Tibial nerve (tissue), 3 donors: ENCODE results near the gene HADHB.

Experiments used
- POLR2A ChIP-seq, 2 donors: fragments of 450-650 bp; IDR thresholded peaks; one replicate each; pipeline ENCODE4 v1.6.1; 2017; ENCODE audit warnings: antibody characterized with exemption in 2 of 2, mild to moderate bottlenecking in 2 of 2, moderate library complexity in 2 of 2
- TF ChIP-seq, protein P1 (sequence below), 5 experiments: fragments of 200-600 bp in 3 of 5; fragments of 450-650 bp in 2 of 5; sonication (generic) in 3 of 5; IDR thresholded peaks; one replicate each; pipeline ENCODE4 v1.5.1; 2016 to 2019; ENCODE audit warnings: antibody characterized with exemption in 5 of 5, mild to moderate bottlenecking in 3 of 5, moderate library complexity in 2 of 5

DNA sequence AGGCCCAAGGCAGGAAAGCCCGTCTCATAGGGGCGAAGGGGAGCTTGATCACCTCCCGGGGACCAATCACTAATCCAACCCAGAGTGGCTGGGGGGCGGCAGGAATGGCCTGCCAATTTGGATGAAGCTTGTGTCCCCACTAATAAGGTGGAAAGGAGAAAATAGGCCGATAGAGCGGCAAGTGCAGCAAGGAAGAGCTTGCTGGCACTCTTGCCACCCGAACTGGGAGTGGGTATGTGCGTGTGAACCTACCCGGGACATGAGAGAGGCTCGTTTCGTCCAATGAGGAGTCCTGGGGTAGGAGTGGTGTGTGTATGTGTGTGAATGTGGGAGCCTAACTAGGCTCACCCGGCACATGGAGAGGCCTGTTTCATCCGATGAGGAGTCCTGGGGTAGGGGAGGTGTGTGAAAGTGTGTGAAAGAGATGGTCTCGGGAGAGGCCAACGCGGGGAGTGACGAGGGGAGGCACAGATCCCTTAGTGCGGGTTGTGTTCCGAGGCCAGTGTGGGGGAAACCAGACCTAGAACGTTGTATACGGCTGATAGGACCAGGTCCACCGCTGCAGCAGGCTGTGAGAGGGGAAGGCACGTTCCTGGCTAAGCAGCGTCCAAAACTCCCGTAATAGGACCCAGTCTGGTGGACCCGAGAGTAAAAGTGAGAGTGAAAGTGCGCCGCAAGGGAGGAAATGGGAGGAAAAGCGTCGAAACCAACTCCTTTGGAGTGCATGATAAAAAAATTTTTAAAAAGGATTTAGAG, 54.1 kb downstream of the HADHB start:
- TF ChIP-seq, protein P1, sequence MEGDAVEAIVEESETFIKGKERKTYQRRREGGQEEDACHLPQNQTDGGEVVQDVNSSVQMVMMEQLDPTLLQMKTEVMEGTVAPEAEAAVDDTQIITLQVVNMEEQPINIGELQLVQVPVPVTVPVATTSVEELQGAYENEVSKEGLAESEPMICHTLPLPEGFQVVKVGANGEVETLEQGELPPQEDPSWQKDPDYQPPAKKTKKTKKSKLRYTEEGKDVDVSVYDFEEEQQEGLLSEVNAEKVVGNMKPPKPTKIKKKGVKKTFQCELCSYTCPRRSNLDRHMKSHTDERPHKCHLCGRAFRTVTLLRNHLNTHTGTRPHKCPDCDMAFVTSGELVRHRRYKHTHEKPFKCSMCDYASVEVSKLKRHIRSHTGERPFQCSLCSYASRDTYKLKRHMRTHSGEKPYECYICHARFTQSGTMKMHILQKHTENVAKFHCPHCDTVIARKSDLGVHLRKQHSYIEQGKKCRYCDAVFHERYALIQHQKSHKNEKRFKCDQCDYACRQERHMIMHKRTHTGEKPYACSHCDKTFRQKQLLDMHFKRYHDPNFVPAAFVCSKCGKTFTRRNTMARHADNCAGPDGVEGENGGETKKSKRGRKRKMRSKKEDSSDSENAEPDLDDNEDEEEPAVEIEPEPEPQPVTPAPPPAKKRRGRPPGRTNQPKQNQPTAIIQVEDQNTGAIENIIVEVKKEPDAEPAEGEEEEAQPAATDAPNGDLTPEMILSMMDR (IDR thresholded peaks at IDR 0.05) = no peak
- TF ChIP-seq POLR2A (IDR thresholded peaks at IDR 0.05) = no peak
